T47D (cell line): ENCODE data around the gene LZTS2.

Source experiments
- DNase-seq, 2 experiments: peaks; one replicate each; pipeline versions ENCODE4 v3.0.0 to v3.0.0-alpha.2; 2011 to 2012; ENCODE audit warnings: low read depth in 1 of 2, low spot score in 1 of 2
- JUND ChIP-seq: IDR thresholded peaks from 2 replicates; pipeline ENCODE4 v1.6.1; 2012; ENCODE audit warnings: low read depth
- in situ Hi-C: cut with HindIII; loops from 2 replicates; pipeline ENCODE4 v1.10.0; 2016; ENCODE audit warnings: low sequenced_read_pairs, low pct_unique_long_range_greater_than_20kb

Gene LZTS2, protein sequence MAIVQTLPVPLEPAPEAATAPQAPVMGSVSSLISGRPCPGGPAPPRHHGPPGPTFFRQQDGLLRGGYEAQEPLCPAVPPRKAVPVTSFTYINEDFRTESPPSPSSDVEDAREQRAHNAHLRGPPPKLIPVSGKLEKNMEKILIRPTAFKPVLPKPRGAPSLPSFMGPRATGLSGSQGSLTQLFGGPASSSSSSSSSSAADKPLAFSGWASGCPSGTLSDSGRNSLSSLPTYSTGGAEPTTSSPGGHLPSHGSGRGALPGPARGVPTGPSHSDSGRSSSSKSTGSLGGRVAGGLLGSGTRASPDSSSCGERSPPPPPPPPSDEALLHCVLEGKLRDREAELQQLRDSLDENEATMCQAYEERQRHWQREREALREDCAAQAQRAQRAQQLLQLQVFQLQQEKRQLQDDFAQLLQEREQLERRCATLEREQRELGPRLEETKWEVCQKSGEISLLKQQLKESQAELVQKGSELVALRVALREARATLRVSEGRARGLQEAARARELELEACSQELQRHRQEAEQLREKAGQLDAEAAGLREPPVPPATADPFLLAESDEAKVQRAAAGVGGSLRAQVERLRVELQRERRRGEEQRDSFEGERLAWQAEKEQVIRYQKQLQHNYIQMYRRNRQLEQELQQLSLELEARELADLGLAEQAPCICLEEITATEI

DNA sequence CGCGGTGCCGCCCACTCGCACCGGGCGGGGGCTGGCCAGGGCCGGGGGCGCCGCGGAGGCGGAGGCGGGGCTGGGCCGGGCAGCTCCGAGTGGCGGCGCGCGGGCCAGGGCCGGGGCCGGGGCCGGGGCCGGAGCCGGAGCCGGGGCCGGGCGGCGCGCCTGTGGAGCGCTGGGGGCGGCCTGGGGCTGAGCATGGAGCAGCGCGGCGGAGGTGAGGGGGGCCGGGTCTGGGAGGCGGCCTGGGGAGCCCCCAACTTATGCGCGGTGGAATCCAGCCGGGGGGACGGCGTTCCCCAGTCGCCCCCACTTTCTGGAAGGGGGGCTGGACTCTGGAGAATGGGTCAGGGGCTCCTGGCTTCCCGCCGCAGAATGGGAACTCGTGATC is at the start of gene LZTS2:
Gene LZTS2, plus strand, starts transcription at position 67 of the 385 bp plus-strand sequence. CDS start 2,731 bp downstream, outside the sequence.
- peak in 1 of 2 experiments; percentile 68 for DNase-seq
- TF ChIP-seq JUND: no peak
- in situ Hi-C loops: no loop called here

DNA sequence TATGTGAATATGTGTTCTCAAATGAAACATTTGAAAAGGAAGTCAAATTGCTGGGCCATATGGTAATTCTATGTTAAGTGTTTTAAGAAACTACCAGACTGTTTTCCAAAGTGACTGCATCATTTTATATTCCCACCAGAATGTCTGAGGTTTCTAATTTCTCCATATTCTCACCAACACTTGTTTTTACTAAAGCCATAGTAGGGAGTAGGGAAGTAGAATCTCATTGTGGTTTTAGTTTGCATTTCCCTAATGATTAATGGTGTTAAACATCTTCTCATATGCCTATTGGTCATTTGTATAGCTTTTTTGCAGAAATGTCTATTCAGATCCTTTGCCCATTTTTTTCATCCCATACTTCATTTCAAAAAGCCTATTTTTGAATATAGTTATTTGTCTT is 39.4 kb upstream of the LZTS2 start:
- no peak for TF ChIP-seq JUND
- in situ Hi-C loops: no loop called here
- DNase-seq: no peak

DNA sequence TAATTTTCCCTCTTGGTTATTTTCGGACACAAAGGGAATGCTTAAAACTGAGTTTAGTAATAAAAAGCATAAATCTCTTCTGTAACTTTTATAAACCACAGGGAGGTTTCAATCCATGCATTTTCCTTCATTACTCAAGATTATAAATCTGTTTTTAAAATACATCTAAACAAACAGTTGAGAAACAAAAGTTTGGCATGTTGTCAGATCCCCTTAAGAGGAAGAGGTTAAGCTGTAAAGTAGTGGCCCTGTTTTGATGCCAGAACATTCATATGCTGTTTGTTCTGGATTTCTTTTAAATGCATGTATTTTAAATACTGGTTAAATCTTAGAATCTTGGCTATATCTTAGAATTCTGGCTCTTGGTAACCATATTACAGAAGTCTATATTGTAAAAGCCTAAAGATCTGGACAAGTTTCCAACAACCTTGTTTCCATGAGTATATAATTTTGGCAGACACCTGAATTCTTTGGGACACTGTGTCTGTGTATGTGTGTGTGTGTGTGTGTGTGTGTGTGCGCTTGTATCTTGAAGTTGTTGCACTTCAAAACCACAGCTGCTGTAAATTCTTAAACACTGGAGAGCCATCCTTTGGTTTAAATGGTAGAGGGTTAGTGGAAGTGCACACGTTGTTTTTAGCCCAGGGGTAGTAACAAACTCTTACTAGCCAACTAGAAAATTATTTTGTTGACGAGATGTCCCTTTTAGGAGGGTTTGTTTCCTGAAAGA is 37.1 kb upstream of the LZTS2 start:
- DNase-seq: no peak
- in situ Hi-C loops: no loop called here

DNA sequence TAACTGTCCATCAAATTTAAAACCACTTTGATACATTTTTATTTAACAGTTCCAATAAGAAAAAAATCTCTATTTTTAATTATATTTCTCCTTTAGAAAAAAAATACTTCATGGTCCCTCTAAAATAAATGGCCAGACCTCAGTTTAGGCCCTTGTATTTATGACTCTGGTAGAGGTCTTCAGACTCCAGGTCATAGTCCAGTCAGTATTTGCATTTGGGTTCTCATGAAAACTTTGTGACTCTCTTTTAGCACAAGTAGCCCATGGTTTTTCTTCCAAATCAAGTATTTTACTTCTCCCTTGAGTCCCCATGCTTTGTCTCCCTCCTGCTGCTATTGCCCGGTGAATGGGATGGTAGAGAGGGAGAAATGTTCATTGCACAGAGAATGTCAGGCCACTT is 35.8 kb upstream of the LZTS2 start:
- in situ Hi-C loops: no loop called here
- DNase-seq: no peak
- TF ChIP-seq JUND: no peak

More for the DNA sequence above, 37.1 kb upstream of the LZTS2 start:
- no peak for TF ChIP-seq JUND

DNA sequence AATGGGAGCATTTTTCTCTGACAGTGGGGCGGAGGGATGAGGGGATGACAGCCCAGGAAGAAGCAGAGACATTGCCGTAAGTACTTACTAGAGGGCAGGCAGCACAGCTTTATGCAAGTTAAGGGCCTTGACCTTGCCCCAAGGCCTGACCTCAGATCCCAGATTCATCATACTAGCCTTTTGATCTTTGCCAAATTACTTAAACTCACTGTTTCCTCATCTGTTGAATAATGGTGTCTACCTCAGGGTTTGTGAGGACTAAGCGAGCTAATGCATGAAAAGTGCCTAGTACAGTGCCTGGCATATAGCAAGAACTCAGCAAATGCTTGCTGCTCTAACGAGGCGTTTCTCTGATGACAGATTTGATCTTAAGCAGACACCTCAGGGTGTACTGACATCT is 33.8 kb upstream of the LZTS2 start:
- in situ Hi-C loops: no loop called here
- DNase-seq: no peak
- no peak for TF ChIP-seq JUND

DNA sequence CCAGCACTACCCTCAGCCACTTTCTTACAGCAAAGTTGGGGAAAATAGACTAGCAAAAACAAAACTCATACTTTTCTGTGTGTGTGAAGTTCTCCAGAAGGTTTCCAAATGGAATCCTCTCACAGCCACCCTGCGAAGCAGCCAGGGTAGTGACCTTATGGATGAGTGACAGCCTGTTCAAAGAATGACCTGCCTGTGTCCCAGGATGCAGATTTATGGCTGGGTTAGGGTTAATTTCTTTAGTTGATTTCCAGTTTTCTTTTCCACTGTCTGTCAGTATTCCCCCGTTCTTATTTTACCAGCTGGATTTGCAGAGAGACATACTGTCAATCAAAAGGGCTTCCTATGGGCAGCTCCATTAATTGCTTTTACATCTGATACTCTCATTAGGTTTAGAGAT is 32.7 kb upstream of the LZTS2 start:
- TF ChIP-seq JUND: no peak
- no peak for DNase-seq
- in situ Hi-C loops: no loop called here

DNA sequence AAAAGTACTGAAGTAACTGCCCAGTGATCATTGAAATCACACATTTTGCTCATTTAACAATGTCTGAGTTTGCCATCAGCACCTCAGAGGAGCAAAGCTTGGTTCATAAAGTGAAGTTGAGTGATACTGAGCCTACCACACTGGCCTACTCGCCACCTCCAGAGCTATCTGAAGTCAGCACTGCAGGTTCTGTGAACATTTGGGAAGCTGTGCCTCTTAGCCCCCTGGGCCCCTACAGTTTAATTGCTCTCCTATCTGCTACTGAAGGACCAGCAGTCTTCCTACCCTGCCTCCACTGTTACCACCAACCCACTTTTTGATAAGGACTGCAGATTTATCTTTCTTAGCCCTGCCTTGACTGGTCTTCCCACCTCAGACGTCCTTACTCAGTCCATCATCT is 32.3 kb upstream of the LZTS2 start:
- DNase-seq: no peak
- no peak for TF ChIP-seq JUND
- in situ Hi-C loops: no loop called here

DNA sequence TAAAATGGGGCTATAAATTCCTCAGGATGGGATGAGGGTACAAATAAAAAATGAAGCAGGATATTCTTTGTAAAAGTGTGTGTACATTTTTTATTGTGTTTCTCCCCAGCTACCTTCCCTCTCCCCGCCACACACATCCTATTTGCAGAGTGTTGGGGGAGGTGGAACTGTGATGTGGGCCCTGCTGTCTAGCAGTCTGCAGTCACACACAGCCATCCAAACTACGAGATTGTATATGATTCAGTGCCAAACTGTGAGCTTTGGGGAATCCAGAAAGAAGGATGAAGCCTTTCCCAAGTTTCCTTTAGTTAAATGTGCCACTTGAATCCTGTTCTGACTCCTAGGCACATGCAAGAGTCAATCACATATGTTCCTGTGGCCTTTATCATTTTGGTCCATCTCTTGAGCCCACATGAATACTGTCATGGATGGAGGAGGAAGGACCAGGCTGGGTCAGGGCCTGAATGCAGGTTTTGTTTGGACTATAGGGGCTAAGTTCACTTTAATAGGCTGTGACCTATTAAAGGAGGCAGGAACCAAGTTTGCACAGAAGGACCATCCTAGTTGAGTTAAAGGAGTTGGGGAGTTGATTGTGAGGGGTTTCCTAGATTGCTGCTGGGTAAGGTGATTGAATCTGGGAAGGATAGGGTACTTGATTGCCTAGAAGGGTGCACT is 31.4 kb upstream of the LZTS2 start:
- TF ChIP-seq JUND: no peak
- DNase-seq: no peak
- in situ Hi-C loops: no loop called here

DNA sequence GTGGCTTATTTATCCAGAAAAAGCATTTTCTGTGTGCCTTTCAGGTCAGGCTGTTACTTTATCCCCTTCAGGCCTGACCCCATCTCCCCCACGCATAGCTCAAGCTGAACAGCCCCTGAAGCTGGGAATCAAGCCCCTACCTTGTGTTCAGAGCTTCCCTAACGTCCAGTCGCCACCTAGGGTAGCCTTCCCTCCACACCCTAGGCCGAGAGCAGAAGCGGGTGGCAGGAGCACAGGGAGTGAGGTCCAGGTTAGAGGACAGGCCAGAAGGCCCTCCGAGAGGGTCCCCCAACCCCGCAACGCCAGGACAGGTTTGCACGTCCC is 30.8 kb upstream of the LZTS2 start:
- no peak for TF ChIP-seq JUND
- in situ Hi-C loops: no loop called here
- no peak for DNase-seq

DNA sequence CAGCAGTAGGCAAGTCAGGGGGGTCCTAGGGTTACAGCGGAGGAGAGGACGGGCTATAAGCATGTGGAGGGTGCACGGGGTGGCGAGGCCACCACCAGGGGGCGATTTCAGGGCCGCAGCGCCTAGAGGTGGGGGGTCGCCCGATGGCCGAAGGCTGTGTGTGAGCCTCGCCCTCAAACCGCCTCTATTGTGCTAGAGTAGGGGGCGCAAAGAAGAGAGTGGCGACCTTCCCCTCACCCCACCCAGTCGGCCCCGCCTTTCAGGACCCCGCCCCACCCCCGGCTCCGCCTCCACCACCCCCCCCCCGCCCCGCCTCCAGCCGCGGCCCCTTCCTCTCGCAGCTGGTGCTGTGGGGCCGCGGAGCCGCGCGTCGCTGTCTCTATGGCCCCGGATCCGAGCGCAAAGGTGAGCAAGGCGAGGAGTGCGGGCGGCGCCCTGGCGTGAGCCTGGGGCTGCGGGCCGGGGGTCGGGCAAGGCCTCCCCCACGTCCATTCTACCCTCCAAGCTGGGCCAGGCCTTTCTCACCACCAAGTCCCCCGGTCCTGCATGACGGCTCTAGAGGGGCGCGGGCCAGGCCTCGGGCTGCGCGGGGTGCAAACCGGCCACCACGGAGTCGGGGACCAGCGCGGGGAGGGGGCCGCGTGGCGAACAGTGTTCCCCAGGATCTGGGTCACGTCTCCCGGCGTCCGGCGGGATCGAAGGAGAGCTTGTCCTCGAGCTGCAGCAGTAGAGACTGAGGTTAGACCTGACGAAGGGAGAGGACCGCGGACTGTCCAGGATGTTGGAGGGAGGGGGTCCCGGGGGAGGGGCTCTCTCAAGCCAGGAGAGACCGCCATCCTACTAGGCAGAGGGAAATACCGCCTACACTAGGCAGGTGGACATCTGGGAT is 30.2 kb upstream of the LZTS2 start, which contains the start of gene SEMA4G:
Gene SEMA4G, plus strand, starts transcription at position 318 of the 889 bp plus-strand sequence. CDS start 3,409 bp downstream, outside the sequence.
- DNase-seq: peak; percentile 46 to 47
- no peak for TF ChIP-seq JUND
- in situ Hi-C loops: no loop called here

DNA sequence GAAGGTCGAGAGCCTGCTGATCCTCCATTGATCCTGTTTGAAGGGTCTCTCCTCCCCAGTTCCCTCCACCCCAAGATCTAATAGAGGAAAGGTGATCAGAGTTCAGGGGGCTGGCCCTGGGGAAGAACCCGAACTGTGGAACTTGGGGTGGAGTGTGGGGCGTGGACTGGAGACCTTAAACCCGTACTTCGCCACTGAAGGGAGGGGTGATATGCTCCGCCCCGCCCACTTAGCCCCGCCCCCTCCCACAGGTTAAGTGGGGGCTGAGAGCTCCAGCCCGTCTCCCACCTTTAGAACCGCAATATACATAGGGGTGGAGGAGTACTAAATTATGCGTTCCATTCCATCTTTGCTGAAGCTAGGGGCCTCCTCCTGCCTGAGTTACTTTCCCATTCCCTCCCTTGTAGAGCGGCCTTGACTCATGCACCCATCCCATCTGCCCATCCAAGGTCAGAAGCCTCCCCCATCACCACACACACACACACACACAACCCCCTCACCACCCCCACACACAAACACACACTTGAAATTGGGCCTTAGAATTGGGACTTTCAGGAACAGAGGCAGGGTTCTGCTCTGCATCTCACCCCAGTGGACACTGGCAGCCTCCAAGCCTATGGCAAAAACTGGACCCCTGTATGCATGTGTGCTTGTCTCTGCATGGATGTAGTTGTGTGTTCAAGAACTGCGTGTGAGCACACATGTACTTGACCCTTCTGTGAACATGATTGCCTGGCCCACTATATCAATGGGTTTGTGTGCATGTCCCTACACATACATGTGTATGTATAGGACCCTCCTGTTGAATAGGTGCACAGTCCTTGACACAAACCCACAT is 29.3 kb upstream of the LZTS2 start:
- in situ Hi-C loops: no loop called here
- peak; percentile 51 to 54 for DNase-seq
- TF ChIP-seq JUND: no peak
